DMS 273 treated with DMSO at 0.1 percent for 48 hours (cell line): ENCODE data around the gene CCDC121.
"Not testable (repeated sequence)": the region's sequence is repeated elsewhere in the genome, so short reads cannot be mapped to it uniquely, and the experiment has no call there.

Experiments used
- DNase-seq: peaks from one replicate; lab custom pipeline; 2025; lab: John Stamatoyannopoulos, UW

Gene CCDC121

GRCh38 chr2:27636766-27637165 is 8.0 kb upstream of the CCDC121 start:
- DNase-seq, result no peak

- DNase-seq, result no peak
Measured at GRCh38 chr2:27634291-27634690, 5.5 kb upstream of the CCDC121 start.

GRCh38 chr2:27630257-27630656 is 1.4 kb upstream of the CCDC121 start:
- not testable (repeated sequence) for DNase-seq

- no peak for DNase-seq
Measured at GRCh38 chr2:27627963-27628766, 647 bp downstream of the CCDC121 start.

GRCh38 chr2:27626921-27627320 is 1.9 kb downstream of the CCDC121 start:
- not testable (repeated sequence) for DNase-seq

GRCh38 chr2:27626323-27626722 is 2.5 kb downstream of the CCDC121 start:
- DNase-seq, result not testable (repeated sequence)

GRCh38 chr2:27624943-27625342 is 3.9 kb downstream of the CCDC121 start:
- DNase-seq, result no peak

GRCh38 chr2:27622921-27623384 is 5.9 kb downstream of the CCDC121 start:
- no peak for DNase-seq

GRCh38 chr2:27621524-27621923 is 7.3 kb downstream of the CCDC121 start:
- DNase-seq, result no peak

- peak; percentile 8 for DNase-seq
Measured at GRCh38 chr2:27615316-27615715, 13.5 kb downstream of the CCDC121 start.

GRCh38 chr2:27613985-27614384 is 14.8 kb downstream of the CCDC121 start:
- DNase-seq, result no peak

- DNase-seq, result no peak
Measured at GRCh38 chr2:27606611-27607010, 22.2 kb downstream of the CCDC121 start.

GRCh38 chr2:27596627-27597026 is 32.2 kb downstream of the CCDC121 start:
- no peak for DNase-seq

- not testable (repeated sequence) for DNase-seq
Measured at GRCh38 chr2:27595412-27595811, 33.4 kb downstream of the CCDC121 start.

- DNase-seq, result not testable (repeated sequence)
Measured at GRCh38 chr2:27594020-27594703, 34.6 kb downstream of the CCDC121 start.

GRCh38 chr2:27593240-27593639 is 35.6 kb downstream of the CCDC121 start:
- no peak for DNase-seq

GRCh38 chr2:27591745-27592144 is 37.1 kb downstream of the CCDC121 start:
- DNase-seq, result no peak

GRCh38 chr2:27588308-27588707 is 40.5 kb downstream of the CCDC121 start:
- DNase-seq, result no peak

GRCh38 chr2:27587025-27587424 is 41.8 kb downstream of the CCDC121 start:
- DNase-seq, result no peak

- no peak for DNase-seq
Measured at GRCh38 chr2:27584597-27584996, 44.2 kb downstream of the CCDC121 start.

- no peak for DNase-seq
Measured at GRCh38 chr2:27583390-27583915, 45.4 kb downstream of the CCDC121 start.

- peak; percentile 79 for DNase-seq
Measured at GRCh38 chr2:27582695-27583389, 46.0 kb downstream of the CCDC121 start, which contains the start of gene ZNF512. Gene ZNF512, plus strand, starts transcription at chr2:27583042. Its CDS starts 71 bp downstream, at chr2:27583113.
